HG02759 (cell line): Measurements from ENCODE around the gene VCL.
"Not testable (repeated sequence)": the region's sequence is repeated elsewhere in the genome, so short reads cannot be mapped to it uniquely, and the experiment has no call there.

ENCODE experiments used
- ATAC-seq: cut with Tn5 transposase; IDR thresholded peaks from one replicate; pipeline ENCODE4 v1.9.1; 2021; ENCODE audit warnings: mild to moderate bottlenecking, moderate library complexity; ENCODE audit not compliant: unreplicated experiment

Gene VCL

DNA sequence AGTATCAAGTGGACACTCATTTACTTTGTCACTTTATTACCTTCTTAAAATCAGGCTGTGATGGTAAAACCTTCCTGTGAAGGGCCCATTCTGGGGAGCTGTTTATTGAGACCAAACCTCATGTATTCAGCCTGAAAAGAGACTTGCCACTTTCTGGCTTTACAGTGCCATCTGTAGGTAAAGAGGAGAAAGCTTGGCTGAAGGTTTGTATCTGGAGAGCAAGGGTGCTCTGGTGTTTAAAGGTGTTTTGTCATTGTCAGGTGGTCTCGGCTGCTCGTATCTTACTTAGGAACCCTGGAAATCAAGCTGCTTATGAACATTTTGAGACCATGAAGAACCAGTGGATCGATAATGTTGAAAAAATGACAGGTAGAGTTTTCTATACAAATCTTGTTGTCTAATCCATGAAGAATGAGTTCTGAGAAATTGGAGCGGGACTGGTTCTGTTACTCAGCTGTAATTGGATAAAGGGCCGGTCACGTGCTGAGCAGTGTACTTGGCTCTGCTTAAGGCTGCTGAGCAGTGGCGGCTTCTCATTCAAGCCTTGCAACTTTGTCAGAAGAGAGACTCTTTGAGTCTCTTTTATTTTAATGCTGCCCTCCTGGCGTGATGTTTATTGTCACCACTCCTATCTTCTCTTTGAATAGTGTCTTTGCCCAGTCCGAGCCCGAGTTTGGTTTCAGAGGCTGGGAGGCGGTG, 105.8 kb downstream of the VCL start:
- ATAC-seq: no peak

DNA sequence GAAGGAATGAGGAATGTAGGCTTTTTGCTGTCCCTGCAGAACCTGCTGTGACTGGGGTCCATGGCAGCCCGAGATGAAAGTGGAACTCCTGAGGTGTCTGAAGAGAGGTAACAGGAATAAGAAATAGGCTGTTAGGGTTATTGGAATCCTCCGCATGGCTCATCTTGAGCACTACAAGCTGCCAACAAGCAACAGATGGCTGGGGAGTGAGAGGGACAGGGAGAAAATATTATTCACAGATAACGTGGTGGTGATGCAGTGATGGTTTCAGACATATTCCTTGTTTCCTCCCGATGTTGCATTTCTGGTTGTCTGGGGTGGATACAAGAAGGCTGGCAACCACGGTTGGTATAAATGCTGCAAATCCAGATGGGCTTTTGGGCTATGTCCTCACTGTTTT, 106.6 kb downstream of the VCL start:
- ATAC-seq: no peak

DNA sequence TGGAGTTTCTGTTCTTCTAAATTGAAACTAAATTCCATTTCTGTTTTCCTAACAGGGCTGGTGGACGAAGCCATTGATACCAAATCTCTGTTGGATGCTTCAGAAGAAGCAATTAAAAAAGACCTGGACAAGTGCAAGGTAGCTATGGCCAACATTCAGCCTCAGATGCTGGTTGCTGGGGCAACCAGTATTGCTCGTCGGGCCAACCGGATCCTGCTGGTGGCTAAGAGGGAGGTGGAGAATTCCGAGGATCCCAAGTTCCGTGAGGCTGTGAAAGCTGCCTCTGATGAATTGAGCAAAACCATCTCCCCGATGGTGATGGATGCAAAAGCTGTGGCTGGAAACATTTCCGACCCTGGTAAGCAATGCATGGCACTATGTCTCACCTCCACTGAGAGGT, 107.1 kb downstream of the VCL start:
- ATAC-seq: no peak

GRCh38 chr10:74107391-74107790, 109.5 kb downstream of the VCL start:
- no peak for ATAC-seq

DNA sequence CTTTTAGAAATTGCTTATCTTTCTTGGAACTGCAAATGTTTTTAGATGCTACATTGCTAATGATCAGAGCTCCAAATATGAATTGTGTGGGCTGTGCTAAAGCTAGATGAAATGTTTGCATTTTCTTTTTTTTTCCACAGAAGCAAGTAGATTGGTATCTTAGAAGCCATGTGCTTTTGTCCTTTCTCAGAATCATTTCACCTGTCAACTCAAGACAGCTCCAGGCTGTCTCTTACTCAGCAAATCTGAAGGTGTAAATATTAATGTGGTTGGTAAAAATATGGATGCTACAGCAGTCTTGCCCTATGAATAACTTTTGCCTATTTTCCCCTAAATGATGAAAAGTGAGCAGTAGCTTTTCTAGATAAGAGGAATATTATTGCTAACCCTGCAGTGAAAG, 111.5 kb downstream of the VCL start:
- ATAC-seq: no peak

DNA sequence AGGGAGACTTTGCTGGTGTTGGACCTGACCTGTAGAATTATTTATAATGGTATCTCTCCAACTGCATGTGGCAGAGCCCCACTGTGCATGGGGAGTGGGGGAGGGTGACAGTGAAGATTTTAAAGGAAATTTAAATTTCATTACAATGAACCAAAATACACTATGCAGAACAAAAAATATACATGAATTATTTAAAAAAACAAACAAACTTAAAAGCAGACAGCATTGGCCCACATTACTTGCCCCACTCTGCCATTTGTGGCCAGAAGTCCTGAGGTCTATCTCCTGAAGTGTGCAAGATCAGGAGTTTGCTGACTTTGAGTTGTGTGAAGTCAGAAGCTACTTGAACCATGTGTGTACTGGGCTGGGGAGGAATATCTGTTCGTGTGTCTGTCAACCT, 112.2 kb downstream of the VCL start:
- ATAC-seq: no peak

DNA sequence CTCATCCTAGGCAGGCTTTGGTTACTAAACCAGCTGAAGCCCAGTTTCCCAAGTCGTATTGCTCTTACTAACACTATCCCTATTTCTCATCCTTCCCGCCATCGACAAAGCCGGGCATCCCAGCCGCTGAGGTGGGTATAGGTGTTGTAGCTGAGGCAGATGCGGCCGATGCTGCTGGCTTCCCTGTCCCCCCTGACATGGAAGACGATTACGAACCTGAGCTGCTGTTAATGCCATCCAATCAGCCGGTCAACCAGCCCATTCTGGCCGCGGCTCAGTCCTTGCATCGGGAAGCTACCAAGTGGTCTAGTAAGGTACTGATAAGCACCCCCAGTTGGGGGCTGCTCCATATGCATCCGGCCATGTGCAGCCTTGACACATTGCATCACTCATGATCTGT, 113.9 kb downstream of the VCL start:
- ATAC-seq: no peak

DNA sequence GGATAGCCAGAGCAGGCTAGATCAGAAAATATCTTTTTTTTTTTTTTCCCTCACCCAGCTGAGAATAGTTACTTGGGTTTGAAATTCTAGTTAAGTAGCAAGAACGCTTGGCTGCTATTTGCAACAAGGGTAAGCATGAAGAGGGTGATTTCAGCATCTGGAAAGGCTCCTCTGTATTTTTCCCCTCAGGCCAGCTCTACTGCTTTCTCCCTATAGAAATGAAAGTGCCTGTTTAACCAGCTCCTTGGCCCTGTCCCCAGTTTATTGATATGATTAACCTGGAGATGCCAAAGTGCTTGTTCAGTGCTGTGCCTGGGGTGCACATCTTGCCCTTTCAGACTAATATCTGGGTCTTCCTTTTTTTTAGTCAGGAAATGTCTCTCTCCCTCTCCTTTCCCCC, 115.6 kb downstream of the VCL start:
- no peak for ATAC-seq

DNA sequence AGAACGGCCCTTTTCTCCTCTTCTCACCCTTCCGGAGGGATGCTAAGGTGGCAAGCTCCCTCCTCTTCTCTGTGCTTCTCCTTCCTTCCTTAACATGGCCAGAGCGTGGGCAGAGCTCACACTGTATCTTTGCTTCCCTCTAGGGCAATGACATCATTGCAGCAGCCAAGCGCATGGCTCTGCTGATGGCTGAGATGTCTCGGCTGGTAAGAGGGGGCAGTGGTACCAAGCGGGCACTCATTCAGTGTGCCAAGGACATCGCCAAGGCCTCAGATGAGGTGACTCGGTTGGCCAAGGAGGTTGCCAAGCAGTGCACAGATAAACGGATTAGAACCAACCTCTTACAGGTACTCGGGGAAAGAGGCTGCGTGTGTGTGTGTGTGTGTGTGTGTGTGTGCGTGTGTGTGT, 116.1 kb downstream of the VCL start:
- ATAC-seq: no peak

- peak; percentile 52 for ATAC-seq
Observed at GRCh38 chr10:74117738-74118137, 119.8 kb downstream of the VCL start.

GRCh38 chr10:74118804-74119203, 120.9 kb downstream of the VCL start:
- ATAC-seq: no peak

DNA sequence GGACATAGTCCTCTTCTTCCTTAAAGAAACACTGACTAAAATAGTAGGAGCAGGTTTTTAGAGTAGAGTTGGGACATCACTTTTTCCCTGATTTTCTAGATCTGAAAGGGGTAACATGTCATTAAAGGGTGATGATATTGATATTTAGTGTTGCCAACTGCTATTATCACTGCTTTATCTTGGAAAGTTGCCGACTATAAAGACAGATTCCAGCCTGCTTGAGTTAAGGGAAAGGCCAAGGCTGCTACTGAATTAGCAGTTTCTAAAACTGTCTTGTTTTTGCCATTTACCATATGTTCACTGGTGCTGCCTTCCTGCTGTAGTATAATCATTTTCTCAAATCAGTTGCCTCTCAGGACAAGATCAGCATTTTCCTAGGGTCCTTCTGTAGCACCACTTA, 123.0 kb downstream of the VCL start:
- no peak for ATAC-seq

DNA sequence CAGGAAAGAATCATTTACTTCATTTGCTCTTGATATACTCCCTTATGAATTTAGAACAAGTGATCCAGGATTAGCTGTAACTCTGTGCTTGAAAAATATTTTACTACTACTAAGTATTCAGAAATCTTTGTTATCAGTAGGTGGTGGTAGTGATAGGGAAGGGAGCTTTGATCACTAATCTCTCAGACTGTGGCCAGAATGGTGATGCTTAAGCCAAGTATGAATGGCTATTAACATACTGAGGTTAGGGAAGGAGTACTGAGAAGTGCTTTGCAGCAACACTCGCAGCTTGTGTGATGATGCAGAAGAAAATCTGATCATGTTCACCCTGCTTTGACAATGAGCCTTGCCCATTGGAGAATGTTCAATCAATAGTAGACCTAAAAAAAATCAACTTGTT, 123.5 kb downstream of the VCL start:
- ATAC-seq: no peak

GRCh38 chr10:74122060-74122459, 124.1 kb downstream of the VCL start:
- no peak for ATAC-seq

GRCh38 chr10:74123081-74123480, 125.2 kb downstream of the VCL start:
- no peak for ATAC-seq

DNA sequence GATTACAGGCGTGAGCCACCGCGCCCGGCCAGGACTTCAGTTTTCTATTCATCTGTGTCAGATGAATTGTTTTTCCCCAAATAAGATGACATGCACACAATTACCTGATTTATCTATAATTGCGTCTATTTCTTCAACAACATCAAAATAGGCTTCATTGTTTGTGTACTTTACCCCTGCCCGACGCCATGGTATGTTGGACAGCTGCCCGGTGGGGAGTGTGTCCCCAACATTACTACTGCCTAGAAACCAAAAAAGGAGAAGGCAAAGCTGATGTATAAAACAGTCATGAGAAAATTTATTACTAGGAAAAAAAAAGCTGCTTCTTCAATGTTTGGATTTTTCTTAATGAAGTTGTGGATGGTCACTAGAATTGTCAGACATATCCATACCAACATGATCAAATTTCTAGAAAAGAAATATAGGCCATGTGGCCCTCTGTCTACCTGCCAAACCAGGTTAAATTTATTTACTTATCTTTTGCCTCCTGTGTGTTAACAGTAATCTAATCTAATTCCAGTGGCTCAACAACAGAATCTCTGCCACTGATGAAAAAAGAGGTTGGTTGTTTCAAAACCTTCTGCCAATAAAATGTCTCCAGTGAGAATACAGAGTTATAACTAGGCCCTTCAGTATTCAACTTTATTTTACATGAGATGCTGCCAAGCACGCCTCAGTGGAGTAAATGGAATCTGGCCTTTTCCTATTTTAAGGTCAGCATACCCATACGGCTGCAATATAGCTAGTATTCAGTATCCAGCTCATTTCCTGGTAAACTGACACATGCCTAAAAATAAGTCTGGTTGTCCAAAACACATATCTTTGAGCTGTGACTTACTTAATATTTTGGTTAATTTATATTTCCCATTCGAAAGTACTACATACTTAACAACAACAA, 136.3 kb downstream of the VCL start:
- no peak for ATAC-seq

DNA sequence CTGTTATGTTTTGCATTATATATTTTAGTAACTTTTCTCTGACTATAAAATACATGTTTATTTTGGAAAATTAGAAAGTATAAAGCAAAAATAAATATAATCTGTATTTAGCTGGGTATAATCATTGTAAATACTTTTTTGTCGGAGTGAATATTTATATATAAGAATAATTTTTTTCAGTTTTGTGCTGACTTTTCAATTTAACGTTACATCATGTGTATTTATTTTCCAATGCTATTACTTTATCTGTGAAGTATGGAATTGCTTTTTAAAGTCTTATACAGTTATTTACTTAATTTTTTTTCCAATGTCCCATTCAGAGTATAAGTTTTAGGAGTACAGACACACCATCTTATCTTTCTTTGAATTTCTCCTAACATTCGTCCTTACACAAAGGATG, 137.5 kb downstream of the VCL start:
- ATAC-seq: no peak

DNA sequence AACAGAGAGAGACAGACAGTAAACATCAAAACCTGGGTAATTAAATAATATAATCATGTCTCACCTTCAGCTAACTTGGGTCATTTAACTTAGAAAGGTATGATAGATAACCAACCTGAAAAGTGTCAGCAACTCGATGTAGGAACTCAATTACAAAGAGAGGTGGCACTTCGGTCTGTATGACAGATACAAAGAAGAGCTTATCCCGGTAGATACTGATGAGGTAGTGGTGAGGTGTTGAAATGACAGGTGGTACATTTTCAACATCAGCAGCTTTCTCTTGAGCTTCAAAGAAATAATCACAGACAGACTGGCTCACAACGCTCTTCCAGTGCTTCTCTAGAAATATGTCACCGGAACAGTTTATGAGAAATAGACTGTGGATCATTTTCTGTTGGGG, 140.1 kb downstream of the VCL start:
- no peak for ATAC-seq

GRCh38 chr10:74138596-74138995, 140.7 kb downstream of the VCL start:
- not testable (repeated sequence) for ATAC-seq

DNA sequence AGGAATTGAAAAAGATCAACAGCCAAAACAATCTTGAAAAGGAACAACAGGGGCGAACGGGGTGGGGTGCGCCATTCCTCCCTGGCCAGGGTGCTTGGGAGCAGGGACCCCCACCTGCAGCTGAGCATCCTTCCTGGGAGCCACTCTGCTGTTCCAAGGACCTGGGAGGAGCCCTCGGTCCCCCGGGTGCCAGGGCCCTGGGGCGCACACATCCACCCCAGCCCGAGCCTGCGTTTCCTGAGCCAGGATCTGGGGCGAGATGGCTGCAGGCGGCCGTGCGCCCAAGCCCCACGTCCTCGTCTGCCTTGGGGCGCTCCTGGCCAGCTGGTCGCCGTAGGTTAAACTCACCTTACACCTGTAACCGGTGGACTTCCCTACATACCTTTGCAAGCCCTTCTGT, 142.1 kb downstream of the VCL start:
- no peak for ATAC-seq

DNA sequence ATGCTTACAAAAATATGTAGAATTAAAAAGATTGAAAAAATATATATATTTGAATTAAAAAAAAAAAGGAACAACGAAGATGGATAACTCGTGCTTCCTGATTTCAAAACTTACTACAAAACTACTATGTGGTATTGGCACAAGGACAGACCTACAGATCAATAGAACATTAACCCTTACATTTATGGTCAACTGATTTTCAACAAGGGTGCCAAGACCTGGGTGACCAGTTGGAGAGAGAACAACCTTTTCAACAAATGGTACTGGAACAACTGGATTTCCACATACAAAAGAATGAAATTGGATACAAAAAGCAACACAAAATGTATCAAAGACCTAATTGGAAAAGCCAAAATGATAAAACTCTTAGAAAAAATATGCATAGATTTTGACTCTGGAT, 142.6 kb downstream of the VCL start:
- no peak for ATAC-seq

- no peak for ATAC-seq
Observed at GRCh38 chr10:74145133-74145532, 147.2 kb downstream of the VCL start.
